ENCODE results near the gene TNPO3.

The TNPO3 gene

DNA sequence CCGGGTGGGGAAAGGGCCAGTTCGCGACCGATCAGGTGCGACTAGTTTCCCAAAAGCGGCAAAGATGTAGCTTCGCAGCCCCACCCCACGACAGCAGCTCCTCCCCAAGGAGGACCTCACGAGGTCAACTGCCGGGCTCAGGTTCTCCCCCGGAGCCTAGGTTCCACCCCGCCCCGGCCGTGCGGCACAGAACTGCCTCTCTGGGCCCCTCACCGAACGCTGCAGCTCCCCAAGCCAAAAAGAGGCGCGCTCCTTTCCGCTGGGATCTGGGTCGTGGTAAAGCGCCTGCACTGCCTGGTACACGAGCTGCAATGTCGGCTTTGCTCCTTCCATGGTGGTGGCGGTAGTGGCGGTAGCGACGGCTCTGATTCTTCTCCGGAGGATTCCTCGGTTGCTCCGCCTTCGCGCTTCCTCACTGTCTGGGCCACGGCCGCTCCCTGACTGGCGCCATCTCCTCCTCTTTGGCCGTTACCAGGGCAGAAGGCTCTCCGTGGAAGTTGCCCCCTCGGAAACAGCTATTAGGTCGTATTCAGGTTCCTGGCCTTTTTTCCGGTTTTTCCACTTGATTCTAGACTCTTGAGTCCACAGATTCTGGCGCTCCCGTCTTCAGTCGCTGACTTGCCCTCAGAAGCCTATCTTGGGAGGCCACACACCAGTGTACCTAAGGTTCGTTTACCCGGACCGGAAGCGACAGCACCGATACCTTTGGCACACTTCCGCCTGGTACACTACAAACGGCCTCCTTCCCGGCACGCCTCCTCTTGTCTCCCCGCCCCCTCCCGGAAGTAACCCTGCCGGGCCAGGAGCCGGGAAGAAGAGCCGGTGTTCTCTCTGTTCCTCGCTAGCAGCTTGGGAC, at the start of gene TNPO3:
TSS of gene TNPO3 (minus strand) at position 674 of the 856 bp plus-strand sequence. CDS start at position 333, 341 bp downstream.
- peak; percentile 89 for DNase-seq (ENCODE audit: low read depth)

DNA sequence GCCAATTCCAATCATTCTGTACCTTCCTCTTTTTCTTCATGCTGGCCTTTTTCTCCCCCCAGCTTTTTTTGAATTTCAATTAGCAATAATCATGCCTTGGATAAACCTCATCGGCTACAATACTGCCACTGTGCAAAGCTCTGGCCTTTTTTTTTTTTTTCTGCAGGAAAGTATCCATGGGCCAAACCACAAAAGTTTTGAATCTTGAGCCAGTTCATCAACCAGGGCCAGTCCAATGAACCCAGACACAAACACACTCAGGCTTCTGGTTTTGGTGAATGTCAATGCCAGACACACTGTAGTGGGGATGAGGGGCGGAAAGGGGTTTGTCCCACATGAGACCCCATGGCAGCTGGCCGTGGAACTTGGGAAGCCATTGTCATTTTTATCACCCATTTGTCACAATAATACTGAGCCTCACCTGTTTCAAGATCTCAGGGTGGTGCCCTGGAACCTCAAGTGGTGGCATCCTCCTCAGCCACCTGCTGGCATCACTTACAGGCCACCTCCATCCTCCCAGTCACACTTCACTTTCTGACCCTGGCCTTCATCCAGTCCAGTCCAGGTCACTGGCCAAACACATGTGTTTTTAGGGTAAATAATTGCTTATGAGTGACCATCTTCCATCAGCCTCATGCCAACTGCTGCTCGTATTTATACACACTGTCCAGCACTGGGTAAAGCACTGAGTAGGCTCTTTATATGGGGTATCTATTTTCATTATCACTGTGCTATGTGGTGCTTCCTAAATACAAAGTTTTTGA, 48.8 kb upstream of the TNPO3 start:
- no peak for DNase-seq (ENCODE audit: low read depth)

DNA sequence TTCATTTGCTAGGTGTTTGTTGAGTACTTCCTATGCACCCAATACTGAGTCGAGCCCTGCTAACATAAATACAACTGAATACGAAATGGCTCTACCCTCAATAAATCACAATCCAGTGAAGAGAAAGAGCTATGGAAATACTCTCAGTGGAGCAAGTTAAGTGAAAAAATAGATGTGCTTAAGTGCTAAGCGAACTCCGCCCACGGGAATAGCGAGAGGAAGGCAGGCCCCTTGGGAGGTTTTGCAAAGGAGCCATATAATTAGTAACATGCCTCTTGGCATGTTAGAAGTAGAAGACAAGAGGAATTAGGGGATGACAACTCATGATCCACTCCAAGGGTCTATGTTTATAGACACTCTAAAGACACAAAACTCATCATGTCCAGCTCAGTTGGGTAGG, 46.8 kb upstream of the TNPO3 start:
- no peak for DNase-seq (ENCODE audit: low read depth)

DNA sequence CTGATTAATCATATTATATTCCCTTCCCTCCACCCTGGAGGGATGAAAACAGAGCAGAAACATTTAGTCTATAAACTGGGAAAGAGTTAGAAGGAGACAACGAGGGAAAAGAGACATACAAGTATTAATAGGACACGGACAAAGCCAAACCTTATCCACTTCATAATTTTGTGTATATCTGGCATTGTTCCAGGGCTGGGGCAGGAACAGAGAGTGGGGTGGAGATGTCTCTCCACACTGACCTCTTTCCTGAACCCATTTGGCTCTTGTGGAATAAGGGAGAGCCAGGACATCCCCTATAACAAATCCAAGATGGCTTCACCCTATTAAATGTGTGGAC, 45.9 kb upstream of the TNPO3 start:
- no peak for DNase-seq (ENCODE audit: low read depth)

DNA sequence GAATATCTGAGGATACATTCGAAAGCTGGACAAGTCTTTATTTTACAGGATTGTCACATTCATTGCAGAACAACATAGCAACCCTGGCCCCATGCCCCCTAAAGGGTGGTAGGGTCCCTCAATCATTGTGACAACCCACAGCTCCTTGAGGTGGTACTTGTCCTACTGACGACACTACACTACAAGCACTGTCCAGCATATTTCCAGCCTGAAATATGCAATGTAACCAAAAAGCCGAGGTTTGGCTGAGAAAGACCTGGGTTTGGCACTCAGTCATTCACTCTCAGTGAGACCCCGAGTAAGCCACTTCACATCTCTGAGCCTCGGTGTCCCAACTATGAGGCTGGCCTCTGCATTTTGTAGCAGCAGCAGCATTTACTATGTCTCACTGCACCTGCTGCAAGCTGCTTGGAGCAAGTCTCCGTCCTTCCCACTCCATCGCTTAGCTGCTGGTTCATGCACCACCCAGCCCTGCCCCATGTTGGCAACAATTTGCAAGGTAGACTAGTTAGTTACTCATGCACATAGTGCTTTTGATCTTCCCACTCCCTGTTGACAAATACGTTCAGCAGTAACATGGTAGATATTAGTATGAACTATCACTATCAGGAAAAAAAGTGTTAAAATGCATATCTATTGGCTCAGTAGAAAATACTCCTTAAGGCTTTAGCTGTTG, 43.6 kb upstream of the TNPO3 start:
- DNase-seq (ENCODE audit: low read depth) = no peak

DNA sequence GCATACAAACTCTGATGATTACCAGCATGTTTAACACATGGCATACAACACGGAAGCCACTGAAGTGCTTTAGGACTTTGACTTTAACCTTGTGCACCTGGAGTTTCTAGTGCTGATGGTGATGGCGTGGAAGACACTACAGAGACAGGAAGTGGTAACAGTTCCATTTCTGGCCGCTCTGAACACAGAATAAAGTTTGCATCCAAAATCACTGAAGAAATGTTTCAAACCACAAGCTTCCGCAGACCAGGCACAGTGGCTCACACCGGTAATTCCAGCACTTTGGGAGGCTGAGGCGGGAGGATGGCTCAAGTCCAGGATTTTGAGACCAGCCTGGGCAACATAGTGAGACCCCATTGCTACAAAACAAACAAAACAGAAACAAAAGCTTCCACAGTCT, 40.3 kb upstream of the TNPO3 start:
- no peak for DNase-seq (ENCODE audit: low read depth)

DNA sequence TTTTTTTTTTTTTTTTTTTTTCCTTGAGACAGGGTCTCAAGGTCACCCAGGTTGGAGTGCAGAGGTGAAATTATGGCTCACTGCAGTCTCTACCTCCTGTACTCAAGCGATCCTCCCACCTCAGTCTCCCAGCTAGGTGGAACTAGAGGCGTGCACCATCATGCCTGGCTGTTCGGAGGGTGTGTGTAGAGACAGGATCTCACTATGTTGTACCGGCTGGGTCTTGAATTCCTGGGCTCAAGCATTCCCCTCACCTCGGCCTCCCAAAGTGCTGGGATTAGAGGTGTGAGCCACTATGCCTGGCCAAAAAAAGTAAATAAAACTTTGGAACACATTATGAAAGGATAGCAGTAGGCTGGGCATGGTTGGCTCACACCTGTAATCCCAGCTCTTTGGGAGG, 39.6 kb upstream of the TNPO3 start:
- no peak for DNase-seq (ENCODE audit: low read depth)

DNA sequence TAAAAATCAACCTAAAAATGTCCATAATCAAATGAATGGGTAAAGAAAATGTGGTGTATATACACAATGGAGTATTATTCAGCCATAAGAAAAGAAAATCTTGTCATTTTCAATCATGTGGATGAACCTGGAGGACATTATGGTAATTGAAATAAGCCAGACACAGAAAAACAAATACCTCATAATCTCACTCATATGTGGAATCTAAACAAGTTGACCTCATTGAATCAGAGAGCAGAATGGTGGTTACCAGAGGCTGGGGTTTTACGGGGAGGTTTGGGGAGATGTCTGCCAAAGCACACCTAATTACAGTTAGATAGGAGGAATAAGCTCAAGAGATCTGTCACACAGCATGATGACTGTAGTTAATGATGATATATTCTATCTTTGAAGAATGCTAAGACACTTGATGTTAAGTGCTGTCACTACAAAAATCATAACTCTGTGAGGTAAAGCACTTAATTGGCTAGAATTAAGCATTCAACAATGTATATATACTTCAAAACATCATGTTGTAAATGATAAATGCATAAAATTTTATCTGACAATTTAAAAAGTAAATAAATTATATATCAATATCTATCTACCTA, 39.1 kb upstream of the TNPO3 start:
- no peak for DNase-seq (ENCODE audit: low read depth)

DNA sequence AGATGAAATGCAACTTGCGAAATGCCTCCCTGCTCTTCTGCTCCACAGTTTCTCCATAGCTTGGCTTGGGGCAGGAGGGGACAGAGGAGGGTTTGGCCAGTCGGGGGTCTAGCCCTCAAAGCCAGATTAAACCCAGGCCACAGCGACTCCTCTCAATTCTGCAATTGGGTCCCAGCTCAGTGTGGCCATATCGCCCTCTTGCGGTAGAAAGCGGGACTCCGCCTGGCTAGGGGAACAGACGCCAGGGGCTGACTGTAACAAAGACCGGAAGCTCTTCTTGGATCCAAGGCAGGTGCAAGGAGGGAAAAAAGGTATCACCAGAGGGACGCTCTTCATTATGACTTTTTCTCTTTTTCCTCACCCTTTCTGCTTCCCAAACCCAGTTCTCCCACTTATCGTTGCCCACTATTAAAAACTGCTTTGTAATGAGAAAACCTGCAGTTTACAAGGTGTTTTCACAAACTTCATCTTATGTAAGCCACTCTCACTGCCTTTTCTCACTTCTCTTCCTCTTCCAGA, 36.6 kb upstream of the TNPO3 start:
- peak; percentile 50 for DNase-seq (ENCODE audit: low read depth)

DNA sequence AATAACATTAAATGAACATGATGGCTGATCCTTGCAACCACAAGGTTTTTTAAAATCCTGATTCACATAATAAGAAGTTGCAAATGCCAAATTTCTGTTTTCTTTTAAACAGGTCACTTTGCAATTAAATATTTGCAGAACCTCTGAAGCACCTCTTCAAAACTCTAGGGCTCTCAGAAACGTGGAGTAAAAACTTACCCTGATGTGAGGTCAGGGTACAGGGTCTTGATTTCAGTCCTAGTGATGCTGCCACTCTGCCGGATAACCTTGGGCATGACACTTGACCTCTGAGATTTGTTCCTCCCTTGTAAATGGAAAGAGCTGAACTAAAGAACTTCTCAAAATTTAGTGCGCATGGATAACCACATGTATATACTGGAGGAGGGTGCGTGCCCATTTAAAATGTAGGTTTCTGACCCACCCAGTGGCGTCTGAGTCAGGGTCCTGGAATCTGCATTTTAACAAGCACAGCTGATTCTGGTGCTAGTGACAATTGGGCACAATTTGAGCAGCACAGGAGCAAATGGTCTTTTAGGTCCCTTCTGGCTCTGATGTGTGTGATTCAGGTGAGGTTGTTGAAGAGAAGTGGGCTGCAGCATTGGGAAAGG, 35.5 kb upstream of the TNPO3 start:
- no peak for DNase-seq (ENCODE audit: low read depth)

DNA sequence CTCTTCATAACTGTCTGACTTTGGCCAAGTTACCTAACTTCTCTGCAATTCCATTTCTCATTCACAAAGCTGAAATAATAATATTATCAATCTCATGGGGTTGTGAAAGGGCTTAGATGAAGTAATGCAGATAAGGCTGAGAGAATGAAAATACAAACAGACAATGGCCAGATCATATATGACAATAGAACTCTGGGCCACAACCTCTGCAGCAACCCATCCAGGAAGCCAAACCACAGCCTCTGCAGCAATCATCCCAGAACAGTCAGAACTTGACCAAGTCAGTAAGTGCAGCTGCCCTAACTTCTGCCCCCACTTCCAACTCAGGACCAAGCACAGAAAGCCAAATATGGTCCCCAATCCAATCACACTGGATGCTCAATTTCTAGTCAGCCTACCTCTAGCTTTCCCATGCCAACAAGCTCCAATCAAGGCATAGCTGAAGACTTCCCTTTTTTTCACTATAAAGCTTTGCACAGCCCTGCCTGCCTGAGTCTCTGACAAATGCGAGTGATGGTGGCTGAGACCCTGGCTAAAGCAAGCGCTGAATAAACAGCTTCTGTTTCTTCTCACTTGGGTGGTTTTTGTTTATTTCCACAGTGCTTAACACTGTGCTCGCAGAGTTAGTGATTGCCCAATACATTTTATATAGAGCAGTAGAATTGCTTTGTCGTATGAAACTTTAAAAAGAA, 34.8 kb upstream of the TNPO3 start:
- peak; percentile 31 for DNase-seq (ENCODE audit: low read depth)

DNA sequence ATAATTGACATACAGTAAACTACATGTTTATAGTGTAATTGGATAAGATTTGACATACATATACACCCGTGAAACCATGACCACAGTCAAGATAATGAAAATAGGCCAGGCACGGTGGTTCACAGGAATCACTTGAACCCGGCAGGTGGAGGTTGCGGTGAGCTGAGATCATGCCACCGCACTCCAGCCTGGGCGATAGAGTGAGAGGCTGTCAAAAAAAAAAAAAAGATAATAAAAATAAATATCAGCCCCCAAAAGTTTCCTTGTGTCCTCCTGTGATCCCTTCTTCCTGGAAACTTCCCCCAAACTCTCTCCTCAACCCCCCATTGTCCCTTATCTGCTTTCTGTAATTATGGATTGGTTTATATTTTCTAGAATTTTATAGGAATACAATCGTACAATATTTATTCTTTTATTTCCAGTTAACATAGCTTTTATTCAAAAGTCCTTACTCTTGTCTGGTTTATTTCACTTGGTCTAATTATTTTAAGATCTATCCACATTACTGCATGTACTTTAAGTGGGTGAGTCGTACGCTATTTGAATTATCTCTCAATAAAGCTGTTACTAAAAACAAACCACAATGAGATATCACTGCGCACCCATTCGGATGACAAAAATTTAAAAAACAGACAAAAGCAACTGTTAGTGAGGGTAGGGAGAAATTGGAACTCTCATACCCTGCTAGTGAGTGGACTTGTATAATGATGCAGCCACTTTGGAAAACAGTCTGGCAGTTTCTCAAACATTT, 30.1 kb upstream of the TNPO3 start:
- DNase-seq (ENCODE audit: low read depth) = no peak

DNA sequence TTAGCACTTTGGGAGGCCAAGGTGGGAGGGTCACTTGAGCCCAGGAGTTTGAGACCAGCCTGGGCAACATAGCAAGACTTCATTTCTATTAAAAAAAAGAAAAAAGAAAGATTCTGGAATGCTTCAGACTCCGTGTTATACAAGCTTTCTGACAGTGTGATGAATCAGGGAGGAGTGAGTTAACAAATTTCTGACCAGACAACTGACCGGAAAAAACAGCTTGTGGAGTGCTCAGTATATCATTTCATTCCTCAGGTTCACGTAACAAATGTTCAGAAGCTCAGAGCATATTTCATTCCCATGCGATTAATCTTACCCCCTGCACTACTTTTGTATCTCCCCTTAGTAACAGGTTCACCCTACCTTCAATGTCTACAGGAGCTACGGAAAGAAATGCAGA, 28.6 kb upstream of the TNPO3 start:
- DNase-seq (ENCODE audit: low read depth) = peak; percentile 38

DNA sequence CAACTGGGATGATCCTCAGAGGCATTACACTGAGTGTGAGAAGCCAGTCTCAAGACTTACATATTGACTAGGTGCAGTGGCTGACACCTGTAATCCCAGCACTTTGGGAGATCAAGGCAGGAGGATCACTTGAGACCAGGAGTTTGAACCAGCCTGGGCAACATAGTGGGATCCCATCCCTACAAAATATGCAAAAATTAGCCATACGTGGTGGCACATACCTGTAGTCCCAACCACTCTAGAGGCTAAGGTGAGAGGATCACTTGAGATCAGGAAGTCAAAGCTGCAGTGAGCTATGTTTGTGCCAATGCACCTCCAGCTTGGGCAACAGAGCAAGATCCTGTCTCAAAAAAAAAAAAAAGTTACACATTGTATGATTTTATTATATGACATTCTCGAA, 23.5 kb upstream of the TNPO3 start:
- no peak for DNase-seq (ENCODE audit: low read depth)

DNA sequence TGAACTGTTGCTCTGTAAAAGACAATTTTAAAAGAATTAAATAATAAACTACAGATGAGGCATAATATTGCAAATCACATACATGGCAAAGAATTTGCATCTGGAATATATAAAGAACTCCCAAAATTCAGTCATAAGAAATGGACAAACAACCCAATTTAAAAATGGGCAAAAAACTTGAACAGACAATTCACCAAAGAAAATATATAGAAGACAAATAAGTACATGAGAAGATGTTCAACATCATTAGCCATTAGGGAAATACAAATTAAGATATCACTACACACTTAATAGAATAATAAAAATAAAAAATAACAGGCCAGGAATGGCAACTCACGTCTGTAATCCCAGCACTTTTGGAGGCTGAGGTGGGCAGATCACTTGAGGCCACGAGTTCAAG, 22.0 kb upstream of the TNPO3 start:
- DNase-seq (ENCODE audit: low read depth) = no peak

DNA sequence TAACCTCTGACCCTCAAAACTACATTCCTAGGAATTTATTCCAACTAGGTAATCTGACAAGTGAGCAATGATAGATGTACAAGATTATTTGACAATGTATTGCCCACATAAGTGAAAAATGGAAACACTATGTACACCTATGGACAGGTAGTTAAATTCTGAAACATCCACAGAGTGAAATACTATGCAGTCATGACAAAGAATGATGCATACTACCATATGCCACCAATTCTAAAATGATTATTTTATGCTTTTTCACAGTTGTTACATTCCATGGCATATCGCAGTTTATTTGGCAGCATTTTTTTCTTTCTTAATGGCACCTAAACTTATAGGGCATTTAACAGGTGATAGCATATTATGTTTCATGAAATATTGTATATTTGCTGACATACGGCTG, 20.1 kb upstream of the TNPO3 start:
- no peak for DNase-seq (ENCODE audit: low read depth)

DNA sequence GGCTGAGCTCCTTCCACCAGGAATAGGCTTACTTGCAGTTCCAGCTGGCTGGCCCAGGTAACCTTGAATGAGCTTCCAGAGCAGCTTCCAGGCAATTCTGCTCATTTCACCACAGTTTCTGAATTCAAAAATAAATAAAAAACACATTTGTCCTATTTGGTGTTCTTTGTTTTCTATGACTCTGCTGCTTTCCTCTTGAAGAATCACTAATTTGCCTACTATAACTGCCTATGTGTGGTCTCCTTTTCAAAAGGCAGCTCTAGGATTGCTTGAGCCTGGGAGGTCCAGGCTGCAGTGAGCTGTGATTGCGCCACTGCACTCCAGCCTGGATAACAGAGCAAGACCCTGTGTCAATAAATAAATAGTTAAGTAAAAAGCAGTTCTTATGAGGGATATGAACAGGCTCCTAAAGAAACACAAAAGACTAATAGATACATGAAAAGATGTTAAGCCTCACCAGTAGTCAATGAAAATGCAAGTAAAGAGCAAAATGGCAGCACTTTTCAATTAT, 19.5 kb upstream of the TNPO3 start:
- DNase-seq (ENCODE audit: low read depth) = no peak

DNA sequence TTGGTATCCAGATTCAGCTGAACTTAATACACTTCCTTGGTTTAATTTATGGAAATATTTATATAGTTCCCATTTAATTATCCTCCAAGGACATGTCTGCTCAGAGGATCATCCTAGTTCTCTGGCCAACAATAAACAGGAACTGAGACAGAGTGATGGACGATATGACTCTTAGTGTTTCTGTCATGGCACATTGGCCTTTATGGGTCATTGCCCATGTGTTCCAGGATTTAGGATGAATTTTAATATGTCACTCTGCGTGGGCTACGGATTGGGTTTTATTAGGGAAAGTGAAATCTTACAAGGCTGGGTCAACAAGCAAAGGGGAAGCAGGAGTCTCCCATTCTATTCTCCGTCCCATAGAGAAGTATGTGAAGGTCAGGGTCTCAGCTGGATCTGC, 18.8 kb upstream of the TNPO3 start:
- no peak for DNase-seq (ENCODE audit: low read depth)

DNA sequence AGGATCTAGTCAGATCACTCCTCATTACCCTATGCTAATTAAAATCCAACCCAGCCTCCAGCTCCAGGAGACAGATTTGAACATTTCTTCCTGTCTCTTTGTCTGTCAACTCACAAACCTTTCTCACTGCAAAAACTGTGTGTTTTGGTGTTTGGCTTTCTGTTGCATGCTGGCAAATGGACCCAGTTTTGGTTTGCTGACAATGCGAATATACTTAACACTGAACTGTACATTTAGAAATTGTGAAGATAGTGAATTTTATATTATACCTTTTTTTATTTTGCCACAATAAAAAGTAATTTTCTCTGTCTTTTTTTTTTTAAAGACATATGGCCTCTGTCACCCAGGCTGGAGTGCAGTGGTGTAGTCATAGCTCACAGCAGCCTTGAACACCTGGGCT, 18.3 kb upstream of the TNPO3 start:
- DNase-seq (ENCODE audit: low read depth) = no peak

DNA sequence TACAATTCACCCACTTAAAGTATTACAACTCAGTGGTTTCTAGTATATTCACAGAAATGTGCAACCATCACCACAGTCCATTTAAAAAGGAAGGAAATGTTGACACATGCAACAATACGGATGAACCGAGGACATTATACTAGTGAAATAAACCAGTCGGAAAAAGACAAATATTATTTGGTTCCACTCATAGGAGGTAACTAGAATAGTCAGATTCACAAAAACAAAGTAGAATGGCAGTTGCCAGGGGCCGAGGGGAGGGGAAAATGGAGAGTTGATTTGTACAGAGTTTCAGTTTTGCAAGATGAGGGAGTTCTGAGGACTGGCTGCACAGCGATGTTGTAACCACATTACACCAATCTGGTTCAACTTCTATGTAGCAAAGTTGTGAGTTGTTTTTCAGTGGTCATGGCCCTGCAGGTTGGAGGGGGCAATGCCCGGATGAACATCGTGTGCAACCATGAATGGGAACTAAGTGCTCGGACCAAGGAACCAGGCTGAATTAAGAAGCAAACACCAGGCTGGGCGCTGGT, 17.6 kb upstream of the TNPO3 start:
- DNase-seq (ENCODE audit: low read depth) = no peak

Data from iris pigment epithelial cell (primary cell).